ENCODE results near the gene HCK.

The HCK gene

DNA sequence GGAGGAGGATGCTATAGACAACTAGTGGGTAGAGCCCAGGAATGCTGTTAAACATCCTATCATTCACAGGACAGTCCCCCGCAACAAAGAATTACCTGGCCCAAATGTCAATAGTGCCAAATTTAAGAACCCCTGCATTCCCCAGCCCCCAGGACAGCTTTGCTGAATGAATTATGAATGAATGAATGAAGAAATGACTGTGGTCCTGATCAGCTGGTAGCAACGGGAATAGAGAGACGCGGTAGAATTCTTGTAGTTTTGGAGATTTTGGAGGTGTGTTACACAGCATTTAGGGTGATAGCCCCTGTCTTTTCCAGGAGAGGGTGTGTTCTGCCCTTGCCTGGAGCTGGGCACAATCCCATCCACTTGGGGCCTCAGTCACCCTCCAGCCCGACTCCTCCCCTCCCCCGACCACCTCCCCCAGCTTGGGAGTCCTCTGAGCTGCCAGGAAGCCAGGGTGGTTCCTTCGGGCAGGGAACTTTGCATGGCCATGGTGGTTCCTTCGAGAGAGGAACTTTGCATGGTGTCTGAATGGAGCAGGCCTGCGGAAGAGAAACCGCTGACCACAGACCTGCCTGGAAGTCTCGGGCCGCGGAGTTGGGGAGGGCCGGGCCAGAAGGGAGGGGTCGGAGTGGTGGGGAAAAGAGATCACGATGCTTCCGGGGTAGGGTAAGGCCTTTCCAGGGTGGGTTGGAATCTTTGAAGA lies 1.0 kb upstream of the HCK start:
- TF ChIP-seq, protein P1, sequence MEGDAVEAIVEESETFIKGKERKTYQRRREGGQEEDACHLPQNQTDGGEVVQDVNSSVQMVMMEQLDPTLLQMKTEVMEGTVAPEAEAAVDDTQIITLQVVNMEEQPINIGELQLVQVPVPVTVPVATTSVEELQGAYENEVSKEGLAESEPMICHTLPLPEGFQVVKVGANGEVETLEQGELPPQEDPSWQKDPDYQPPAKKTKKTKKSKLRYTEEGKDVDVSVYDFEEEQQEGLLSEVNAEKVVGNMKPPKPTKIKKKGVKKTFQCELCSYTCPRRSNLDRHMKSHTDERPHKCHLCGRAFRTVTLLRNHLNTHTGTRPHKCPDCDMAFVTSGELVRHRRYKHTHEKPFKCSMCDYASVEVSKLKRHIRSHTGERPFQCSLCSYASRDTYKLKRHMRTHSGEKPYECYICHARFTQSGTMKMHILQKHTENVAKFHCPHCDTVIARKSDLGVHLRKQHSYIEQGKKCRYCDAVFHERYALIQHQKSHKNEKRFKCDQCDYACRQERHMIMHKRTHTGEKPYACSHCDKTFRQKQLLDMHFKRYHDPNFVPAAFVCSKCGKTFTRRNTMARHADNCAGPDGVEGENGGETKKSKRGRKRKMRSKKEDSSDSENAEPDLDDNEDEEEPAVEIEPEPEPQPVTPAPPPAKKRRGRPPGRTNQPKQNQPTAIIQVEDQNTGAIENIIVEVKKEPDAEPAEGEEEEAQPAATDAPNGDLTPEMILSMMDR (IDR thresholded peaks at IDR 0.05; ENCODE audit: borderline replicate concordance, insufficient read depth, low read depth, low read length): no peak
- H3K4me3 ChIP-seq (ENCODE audit: low read depth, low read length): peak overlapping the region; percentile 77

DNA sequence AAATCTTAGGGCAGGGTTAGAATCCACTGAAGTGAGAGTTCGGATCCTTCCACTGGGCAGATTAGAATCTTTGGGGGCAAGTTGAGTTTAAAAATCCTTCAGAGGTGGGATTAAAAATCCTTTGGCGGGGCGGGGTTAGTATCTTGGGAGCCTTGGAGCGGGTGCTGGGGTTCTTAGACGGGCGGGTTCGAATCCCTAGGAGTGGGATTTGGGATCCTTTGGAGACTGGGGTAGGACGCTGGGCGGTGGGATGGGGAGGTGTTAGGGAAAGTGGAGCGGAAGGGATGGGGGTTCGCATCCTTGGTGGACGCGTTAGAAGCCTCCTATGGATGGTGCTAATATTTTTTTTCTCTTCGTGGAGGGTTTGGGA lies 337 bp upstream of the HCK start:
- peak overlapping the region; percentile 77 for H3K4me3 ChIP-seq (ENCODE audit: low read depth, low read length)

DNA sequence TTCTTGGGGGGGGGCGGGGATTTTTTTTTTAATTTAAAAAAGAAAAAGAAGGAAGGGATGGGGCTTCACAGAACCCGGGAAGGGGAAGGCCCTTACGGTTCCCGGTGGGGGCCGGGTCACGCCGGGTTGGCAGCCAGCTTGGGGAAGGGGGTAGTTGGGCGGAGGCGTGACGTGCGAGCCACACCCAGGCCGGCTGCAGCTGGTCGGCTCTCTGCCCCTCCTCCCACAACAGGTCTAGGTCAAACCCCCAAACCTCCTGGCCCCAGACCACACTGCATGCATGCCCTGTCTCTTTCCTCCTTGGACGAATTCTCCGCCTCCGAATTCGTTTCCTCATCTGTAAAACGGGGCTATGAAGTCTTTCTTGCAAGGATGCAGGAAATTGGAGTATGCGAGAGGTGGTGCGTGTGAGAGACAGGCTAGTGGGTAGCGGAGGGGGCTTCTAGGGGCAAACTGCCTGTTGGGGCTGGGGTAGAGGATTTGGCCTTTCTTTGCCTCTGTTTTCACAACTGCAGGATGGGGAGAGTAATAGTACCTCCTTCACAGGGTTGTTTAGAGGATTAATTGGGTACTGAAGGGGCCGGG lies 828 bp downstream of the HCK start:
- peak overlapping the region; percentile 77 for H3K4me3 ChIP-seq (ENCODE audit: low read depth, low read length)
- TF ChIP-seq, protein P1 (IDR thresholded peaks at IDR 0.05; ENCODE audit: borderline replicate concordance, insufficient read depth, low read depth, low read length): no peak

More for the DNA sequence above, 337 bp upstream of the HCK start:
- TF ChIP-seq, protein P1 (IDR thresholded peaks at IDR 0.05; ENCODE audit: borderline replicate concordance, insufficient read depth, low read depth, low read length): no peak

DNA sequence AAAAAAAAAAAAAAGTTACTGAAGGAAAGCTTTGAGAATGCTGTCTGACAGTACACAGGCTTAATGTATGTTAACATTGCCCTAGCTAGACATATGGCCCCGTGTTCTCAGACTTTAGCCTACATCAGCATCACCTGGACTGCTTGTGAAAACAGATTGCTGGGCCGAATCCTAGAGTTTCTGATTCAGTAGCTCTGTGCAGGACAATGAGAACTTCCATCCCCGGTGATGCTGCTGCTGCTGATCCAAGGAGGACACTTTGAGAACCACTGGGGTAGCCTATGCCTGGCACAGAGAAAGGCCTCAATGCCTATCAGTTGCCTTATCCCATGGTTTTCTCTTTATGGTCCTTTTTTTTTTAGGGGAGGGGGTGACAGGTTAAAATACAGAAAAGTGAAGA lies 1.6 kb downstream of the HCK start:
- TF ChIP-seq, protein P1 (IDR thresholded peaks at IDR 0.05; ENCODE audit: borderline replicate concordance, insufficient read depth, low read depth, low read length): no peak
- peak overlapping the region; percentile 1 for H3K4me3 ChIP-seq (ENCODE audit: low read depth, low read length)

DNA sequence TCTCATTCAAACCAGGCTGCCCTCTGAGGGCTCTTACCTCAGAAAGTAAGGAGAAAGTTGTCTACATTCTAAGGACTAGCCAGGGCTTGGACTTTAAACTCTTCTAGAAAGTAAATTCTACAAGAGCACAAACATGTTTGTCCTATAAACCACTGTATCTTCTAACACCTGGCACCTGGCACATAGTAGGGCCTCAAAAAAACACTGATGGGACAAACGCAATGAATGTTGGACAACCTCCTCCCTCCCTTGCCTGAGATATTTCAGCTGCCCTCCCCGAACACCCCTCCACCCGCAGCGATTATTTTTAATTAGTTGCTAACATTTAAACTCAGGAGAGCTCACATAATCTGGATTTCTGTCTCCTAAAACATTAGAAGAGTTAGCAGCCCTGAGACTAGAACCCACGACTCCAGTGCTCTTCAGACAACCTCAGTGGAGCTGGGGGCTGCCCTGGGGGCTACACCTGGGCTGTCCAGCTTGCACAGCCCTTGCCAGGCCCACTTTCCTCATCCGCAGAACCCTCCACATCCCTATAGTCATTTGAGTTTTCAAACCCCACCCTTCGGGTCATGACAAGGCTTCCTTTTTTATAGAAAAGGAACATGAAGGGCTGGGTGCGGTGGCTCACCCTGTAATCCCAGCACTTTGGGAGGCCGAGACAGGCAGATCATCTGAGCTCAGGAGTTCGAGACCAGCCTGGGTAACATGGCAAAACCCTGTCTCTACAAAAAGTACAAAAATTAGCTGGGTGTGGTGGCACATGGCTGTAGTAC lies 4.9 kb downstream of the HCK start:
- no peak overlapping the region for H3K4me3 ChIP-seq (ENCODE audit: low read depth, low read length)
- TF ChIP-seq, protein P1 (IDR thresholded peaks at IDR 0.05; ENCODE audit: borderline replicate concordance, insufficient read depth, low read depth, low read length): no peak

DNA sequence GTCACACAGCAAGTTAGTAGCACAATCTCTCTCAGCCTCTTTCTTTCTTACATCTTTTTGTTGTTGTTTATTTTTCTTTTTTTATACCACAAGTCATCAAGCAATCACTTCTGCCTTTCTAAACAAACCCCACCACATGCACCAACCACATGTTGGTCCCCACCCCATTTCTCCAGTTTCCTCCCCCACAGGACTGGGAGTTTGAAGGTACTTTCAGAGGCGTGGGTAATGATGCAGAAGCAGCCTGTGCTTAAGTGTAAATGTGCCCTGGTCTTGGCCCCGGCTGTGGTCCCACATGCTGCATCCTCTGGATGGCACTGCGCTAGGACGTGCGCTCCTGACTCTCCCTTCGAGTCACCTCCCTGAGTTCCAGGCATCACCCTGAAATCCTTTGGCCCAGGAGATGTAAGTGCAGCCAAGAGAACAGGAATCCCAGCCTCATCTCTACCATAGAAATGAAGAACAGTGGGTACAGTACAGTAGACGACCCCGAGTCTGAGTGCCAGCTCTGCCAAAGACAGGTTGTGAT lies 5.7 kb downstream of the HCK start:
- TF ChIP-seq, protein P1 (IDR thresholded peaks at IDR 0.05; ENCODE audit: borderline replicate concordance, insufficient read depth, low read depth, low read length): no peak
- no peak overlapping the region for H3K4me3 ChIP-seq (ENCODE audit: low read depth, low read length)
